HUES64 (cell line): ENCODE results near the gene RAB31.
A peak's percentile ranks its signal among the peaks of the same experiment; 100 is the strongest.

Experiments used
- H3K27ac ChIP-seq: 2 replicates; pipeline ENCODE4 v1.7.0; 2013; ENCODE audit warnings: low read depth, low read length, inconsistent platforms
- H3K27me3 ChIP-seq: 2 replicates; pipeline ENCODE4 v1.6.1; 2013; ENCODE audit warnings: mild to moderate bottlenecking, low read length; ENCODE audit not compliant: insufficient read depth
- H3K36me3 ChIP-seq: 2 replicates; pipeline ENCODE4 v1.6.1; 2013; ENCODE audit warnings: mild to moderate bottlenecking, low read length; ENCODE audit not compliant: insufficient read depth
- H3K4me1 ChIP-seq: 2 replicates; pipeline ENCODE4 v1.6.1; 2013; ENCODE audit warnings: mild to moderate bottlenecking, low read length, moderate library complexity; ENCODE audit not compliant: insufficient read depth
- H3K4me3 ChIP-seq: 2 replicates; pipeline ENCODE4 v1.5.1; 2013; ENCODE audit warnings: mild to moderate bottlenecking, low read length, moderate library complexity
- H3K9ac ChIP-seq: 2 replicates; pipeline ENCODE4 v1.6.1; 2013; ENCODE audit warnings: mild to moderate bottlenecking, low read depth, low read length
- H3K9me3 ChIP-seq: 2 replicates; pipeline ENCODE4 v1.6.1; 2013; ENCODE audit warnings: low read depth, low read length; ENCODE audit not compliant: insufficient read depth
- WGBS: fragments of 150-250, 120-280 bp; methylation state at CpG from one replicate; pipeline ENCODE4 v1.1.7; 2013; ENCODE audit warnings: missing lambda C conversion rate; 5-methylcytosine and 5-hydroxymethylcytosine counted together

The RAB31 gene

GRCh38 chr18:9740071-9740470, 32.0 kb downstream of the RAB31 start:
- WGBS: 88% methylated on average over 5 of the region's 5 CpGs
- no peaks in the 10 kb centered on the region for H3K9me3 ChIP-seq
- H3K27me3 ChIP-seq: no peaks in the 10 kb centered on the region
- no peaks in the 10 kb centered on the region for H3K36me3 ChIP-seq
- no peak overlapping the region for H3K9ac ChIP-seq
- H3K27ac ChIP-seq: no peak overlapping the region
- no peak overlapping the region for H3K4me3 ChIP-seq
- H3K4me1 ChIP-seq: peaks cover 42% of the 10 kb centered on the region

DNA sequence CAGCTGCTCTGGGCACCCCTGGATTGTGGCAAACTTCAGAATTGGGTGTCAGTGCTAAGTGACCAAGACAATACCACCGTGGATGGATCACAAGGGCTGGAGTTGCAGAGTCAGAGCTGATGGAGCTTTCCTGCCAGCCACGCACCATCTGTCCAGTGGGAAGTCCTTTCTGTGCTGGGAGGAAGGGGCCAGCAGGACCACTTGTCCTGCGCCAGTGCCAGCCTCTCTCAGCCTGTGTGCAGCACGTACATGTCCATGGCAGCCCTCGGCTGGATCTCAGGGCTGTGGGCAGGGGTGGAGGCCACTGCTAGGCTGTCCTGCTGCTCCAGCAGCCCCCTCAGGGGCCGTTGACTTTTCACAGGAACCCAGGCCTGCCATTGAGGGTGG, 33.3 kb downstream of the RAB31 start:
- no peaks in the 10 kb centered on the region for H3K9me3 ChIP-seq
- H3K27me3 ChIP-seq: no peaks in the 10 kb centered on the region
- H3K9ac ChIP-seq: 0 out of 2 replicates have a peak overlapping the region, but pooled peaks have one; percentile 0
- H3K4me1 ChIP-seq: peaks cover 42% of the 10 kb centered on the region
- H3K4me3 ChIP-seq: no peak overlapping the region
- H3K36me3 ChIP-seq: no peaks in the 10 kb centered on the region
- whole genome bisulfite sequencing: 90% methylated on average over 6 of the region's 6 CpGs
- H3K27ac ChIP-seq: peak overlapping the region; percentile 55

DNA sequence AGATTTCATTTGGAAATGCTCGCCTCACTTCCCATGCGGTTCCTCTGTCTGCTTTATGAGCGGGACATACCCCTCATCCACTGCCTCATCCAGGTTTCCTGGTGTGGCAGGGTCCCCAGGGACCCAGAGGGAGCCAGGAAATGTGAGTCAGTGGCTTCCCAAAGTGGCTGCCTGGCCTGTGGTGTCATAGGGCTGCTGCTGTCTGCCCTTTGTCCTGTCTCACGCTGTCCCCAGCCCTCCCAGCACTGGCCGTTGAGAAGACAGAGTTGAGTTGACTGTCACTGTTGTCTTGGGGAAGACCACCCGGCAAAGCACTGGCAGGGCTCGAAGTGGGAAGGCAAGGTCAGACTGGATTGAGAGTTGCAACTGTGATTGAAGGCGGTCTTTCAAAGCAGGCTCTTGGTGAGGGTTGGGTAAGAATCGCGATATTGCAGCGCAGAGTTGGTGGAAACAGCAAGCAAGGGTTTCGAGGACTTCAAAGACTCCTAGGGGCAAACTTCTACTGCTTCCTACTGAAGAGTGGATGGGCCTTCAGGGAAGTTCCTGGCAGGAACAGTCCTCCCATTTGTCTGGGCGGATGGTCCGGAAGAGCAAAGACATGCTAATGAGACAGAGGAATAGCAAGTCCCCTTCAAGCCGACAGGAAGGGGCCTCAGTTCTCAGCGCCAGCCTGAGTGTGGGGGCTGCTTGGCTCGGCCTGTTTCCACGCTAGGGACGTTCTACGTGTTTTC, 33.9 kb downstream of the RAB31 start:
- H3K9ac ChIP-seq: 0 out of 2 replicates have a peak overlapping the region, but pooled peaks have one; percentile 0

GRCh38 chr18:9742524-9743131, 34.5 kb downstream of the RAB31 start:
- H3K4me1 ChIP-seq: peaks cover 36% of the 10 kb centered on the region

More for the DNA sequence above, 33.9 kb downstream of the RAB31 start:
- Histone ChIP-seq H3K27ac (peak overlapping the region; percentile 55), H3K27me3 (no peaks in the 10 kb centered on the region), H3K4me3 (no peak overlapping the region), H3K36me3 (no peaks in the 10 kb centered on the region), H3K9me3 (no peaks in the 10 kb centered on the region), H3K4me1 (peaks cover 42% of the 10 kb centered on the region)
- WGBS: 29% methylated on average over 20 of the region's 20 CpGs

DNA sequence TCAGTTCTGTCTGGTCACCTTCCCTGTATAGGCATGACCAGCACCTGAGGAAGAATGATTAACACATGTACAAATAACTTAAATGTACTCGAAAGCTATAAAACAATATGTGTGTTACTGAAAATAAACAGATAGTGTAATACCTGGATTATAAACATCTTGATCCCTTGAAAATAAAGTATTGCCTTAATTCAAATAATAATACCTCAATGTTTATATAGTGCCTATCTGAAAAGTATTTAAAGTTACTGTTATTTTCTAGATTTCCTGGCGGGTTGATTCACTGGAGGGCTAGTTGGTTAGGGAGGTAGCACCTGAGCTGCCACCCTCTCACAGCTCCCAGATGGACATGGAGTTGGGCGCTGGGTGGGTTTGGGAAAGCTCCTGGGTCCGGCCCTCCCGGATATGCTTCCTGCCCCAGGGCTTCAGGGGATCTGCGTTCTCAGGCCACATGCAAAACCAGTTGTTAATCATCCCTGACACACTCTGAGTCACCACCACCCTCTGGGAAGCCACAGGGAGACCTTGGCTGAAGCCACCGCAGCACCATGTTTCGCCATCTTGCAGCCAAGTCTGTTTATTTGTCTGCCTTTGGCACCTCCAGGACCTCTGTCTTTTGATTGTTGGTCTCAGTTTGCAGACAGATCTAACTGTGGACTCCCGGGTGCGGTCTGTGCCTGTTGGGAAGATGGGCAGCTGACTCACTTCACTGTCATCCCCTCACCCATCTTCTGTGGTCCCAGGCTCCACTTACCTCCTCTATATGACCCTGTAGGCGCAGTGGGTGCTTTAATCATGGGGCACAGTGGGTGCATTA, 35.3 kb downstream of the RAB31 start:
- 49% methylated on average over 10 of the region's 11 CpGs for WGBS

More at GRCh38 chr18:9742524-9743131, 34.5 kb downstream of the RAB31 start:
- H3K4me3 ChIP-seq: no peak overlapping the region
- H3K9ac ChIP-seq: peak overlapping the region; percentile 21; the same call in 1 of the 2 replicates
- no peaks in the 10 kb centered on the region for H3K9me3 ChIP-seq
- no peaks in the 10 kb centered on the region for H3K36me3 ChIP-seq
- no peaks in the 10 kb centered on the region for H3K27me3 ChIP-seq
- H3K27ac ChIP-seq: peak overlapping the region; percentile 55
- 49% methylated on average over 8 of the region's 8 CpGs for WGBS

GRCh38 chr18:9746958-9747357, 38.9 kb downstream of the RAB31 start:
- Histone ChIP-seq H3K4me1 (peaks cover 30% of the 10 kb centered on the region), H3K9me3 (no peaks in the 10 kb centered on the region), H3K9ac (no peak overlapping the region), H3K27ac (no peak overlapping the region), H3K27me3 (no peaks in the 10 kb centered on the region), H3K4me3 (no peak overlapping the region), H3K36me3 (no peaks in the 10 kb centered on the region)
- WGBS: 100% methylated on average over 1 of the region's 1 CpG

More for the DNA sequence above, 35.3 kb downstream of the RAB31 start:
- no peaks in the 10 kb centered on the region for H3K27me3 ChIP-seq
- H3K9ac ChIP-seq: no peak overlapping the region
- H3K9me3 ChIP-seq: no peaks in the 10 kb centered on the region
- H3K4me1 ChIP-seq: peaks cover 35% of the 10 kb centered on the region
- peak overlapping the region; percentile 55 for H3K27ac ChIP-seq
- H3K4me3 ChIP-seq: no peak overlapping the region
- no peaks in the 10 kb centered on the region for H3K36me3 ChIP-seq

- H3K9me3 ChIP-seq: no peaks in the 10 kb centered on the region
- H3K9ac ChIP-seq: no peak overlapping the region
- 92% methylated on average over 4 of the region's 4 CpGs for WGBS
- H3K27me3 ChIP-seq: no peaks in the 10 kb centered on the region
- H3K27ac ChIP-seq: no peak overlapping the region
- no peaks in the 10 kb centered on the region for H3K36me3 ChIP-seq
- peaks cover 4% of the 10 kb centered on the region for H3K4me1 ChIP-seq
- H3K4me3 ChIP-seq: no peak overlapping the region
Measured at GRCh38 chr18:9749611-9750010, 41.5 kb downstream of the RAB31 start.

GRCh38 chr18:9750112-9750511, 42.0 kb downstream of the RAB31 start:
- no peak overlapping the region for H3K4me3 ChIP-seq
- H3K9ac ChIP-seq: no peak overlapping the region
- 92% methylated on average over 12 of the region's 12 CpGs for WGBS
- no peaks in the 10 kb centered on the region for H3K27me3 ChIP-seq
- H3K4me1 ChIP-seq: no peaks in the 10 kb centered on the region
- no peak overlapping the region for H3K27ac ChIP-seq
- no peaks in the 10 kb centered on the region for H3K36me3 ChIP-seq
- H3K9me3 ChIP-seq: no peaks in the 10 kb centered on the region

- H3K27ac ChIP-seq: no peak overlapping the region
- no peaks in the 10 kb centered on the region for H3K9me3 ChIP-seq
- H3K27me3 ChIP-seq: no peaks in the 10 kb centered on the region
- H3K36me3 ChIP-seq: no peaks in the 10 kb centered on the region
- WGBS: 97% methylated on average over 11 of the region's 11 CpGs
- no peak overlapping the region for H3K4me3 ChIP-seq
- H3K4me1 ChIP-seq: no peaks in the 10 kb centered on the region
- no peak overlapping the region for H3K9ac ChIP-seq
Measured at GRCh38 chr18:9750606-9751304, 42.7 kb downstream of the RAB31 start.

DNA sequence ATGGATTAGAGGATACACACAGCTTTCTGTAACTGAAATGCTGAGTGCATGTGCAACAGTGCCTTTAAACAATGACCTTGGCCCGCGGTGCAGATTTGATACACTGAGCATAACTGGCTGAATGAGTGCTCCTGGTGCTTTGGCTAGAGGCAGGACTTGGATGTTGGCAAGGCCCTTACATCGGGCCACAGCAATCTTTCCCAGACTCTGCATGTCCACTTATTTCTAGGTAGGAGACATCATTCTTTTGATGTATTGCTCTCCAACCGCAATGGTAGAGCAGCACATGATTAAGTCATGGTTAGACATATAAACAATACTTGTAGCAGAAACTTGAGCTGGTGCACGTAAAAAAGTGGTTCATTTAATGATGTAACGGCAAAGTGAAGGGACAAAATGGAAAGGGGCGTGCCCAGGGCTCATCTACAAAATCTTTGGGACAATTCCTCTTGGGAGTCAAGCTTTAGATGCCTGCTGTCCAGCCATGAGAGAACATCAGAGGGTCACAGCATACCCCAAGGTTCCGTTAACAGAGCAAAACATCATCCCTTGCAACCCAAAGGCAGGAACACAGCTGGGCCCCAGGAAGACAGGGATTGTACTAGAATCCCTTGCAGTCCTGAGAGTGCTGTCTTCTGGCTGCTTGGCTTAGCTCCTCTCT, 43.4 kb downstream of the RAB31 start:
- no peaks in the 10 kb centered on the region; the same call in 1 of the 2 replicates for H3K4me1 ChIP-seq
- H3K27me3 ChIP-seq: no peaks in the 10 kb centered on the region
- no peaks in the 10 kb centered on the region for H3K36me3 ChIP-seq
- H3K4me3 ChIP-seq: no peak overlapping the region
- H3K27ac ChIP-seq: no peak overlapping the region
- H3K9ac ChIP-seq: no peak overlapping the region
- WGBS: 93% methylated on average over 8 of the region's 8 CpGs
- H3K9me3 ChIP-seq: no peaks in the 10 kb centered on the region
